A549 (cell line): ENCODE results near the gene DTD1. TPM values are rescaled to one million over a fixed set of nuclear protein-coding genes. Genes with fewer than 3 reads are reported as not detected.

Source experiments
- ATAC-seq, 2 experiments: fragments of 200-7000 bp in 1 of 2; fragments of >200 bp in 1 of 2; cut with Nextera tagmentation in 1 of 2; cut with Tn5 transposase in 1 of 2; 3 replicates each; pipeline versions ENCODE4 v1.8.0 to v1.9.1; 2018 to 2020; ENCODE audit warnings: mild to moderate bottlenecking in 1 of 2, moderate library complexity in 1 of 2
- CTCF ChIA-PET: fragments of 300-600 bp; sonication (Branson Sonifier 250); formaldehyde crosslinking; extraction: SDS; loops from one replicate; lab custom pipeline; 2021; ENCODE audit warnings: antibody characterized with exemption, inconsistent platforms; lab: Yijun Ruan, JAX
- POLR2A ChIA-PET: fragments of 350-600 bp; formaldehyde crosslinking; extraction: SDS; loops from one replicate; lab custom pipeline; 2021; ENCODE audit warnings: antibody characterized with exemption, inconsistent platforms; lab: Yijun Ruan, JAX
- DNase-seq, 2 experiments: peaks; one replicate each; pipeline versions ENCODE4 v3.0.0 to v3.0.0-alpha.2; 2011 to 2016; ENCODE audit warnings: low read depth in 1 of 2, low spot score in 1 of 2
- FAIRE-seq: peaks from 2 replicates; lab custom pipeline; 2011; peaks lifted over from hg19 to GRCh38; lab: Jason Lieb, UNC
- H3K27ac ChIP-seq, 2 experiments: fragments of >200 bp; sonication (Bioruptor Twin); formaldehyde crosslinking; 3 replicates each; pipeline ENCODE4 v1.5.1; 2016 to 2017
- H3K4me1 ChIP-seq: fragments of >200 bp; sonication (Bioruptor Twin); formaldehyde crosslinking; 3 replicates; pipeline ENCODE4 v1.6.1; 2016
- H3K4me2 ChIP-seq: fragments of >200 bp; sonication (Bioruptor Twin); formaldehyde crosslinking; 3 replicates; pipeline ENCODE4 v1.6.1; 2016
- H3K4me3 ChIP-seq: fragments of >200 bp; sonication (Bioruptor Twin); formaldehyde crosslinking; 3 replicates; pipeline ENCODE4 v1.5.1; 2016
- H3K9me3 ChIP-seq: fragments of >200 bp; sonication (Bioruptor Twin); formaldehyde crosslinking; 3 replicates; pipeline ENCODE4 v1.6.1; 2016
- CBX2 ChIP-seq: fragments of 200-600 bp; sonication (generic); IDR thresholded peaks from 2 replicates; pipeline ENCODE4 v1.6.1; 2016; ENCODE audit warnings: low read depth, mild to moderate bottlenecking, borderline replicate concordance
- CBX8 ChIP-seq: fragments of 200-600 bp; sonication (generic); IDR thresholded peaks from 2 replicates; pipeline ENCODE4 v1.6.1; 2016
- CTCF ChIP-seq: fragments of >200 bp; sonication (Bioruptor Twin); formaldehyde crosslinking; IDR thresholded peaks from 3 replicates; pipeline ENCODE4 v1.5.1; 2016
- EHF ChIP-seq: fragments of 250-450 bp; sonication (Bioruptor Pico); IDR thresholded peaks from 2 replicates; pipeline ENCODE4 v1.5.0; 2020; ENCODE audit warnings: mild to moderate bottlenecking
- EP300 ChIP-seq, 2 experiments: fragments of >200 bp; sonication (Bioruptor Twin); formaldehyde crosslinking; IDR thresholded peaks; 2 replicates in 1 of 2; 3 replicates in 1 of 2; pipeline ENCODE4 v1.6.1; 2016 to 2017
- FOXS1 ChIP-seq: fragments of 250-450 bp; sonication (Bioruptor Pico); IDR thresholded peaks from 2 replicates; pipeline ENCODE4 v1.5.0; 2020; ENCODE audit warnings: mild to moderate bottlenecking, moderate library complexity
- HMGXB4 ChIP-seq: fragments of 250-450 bp; sonication (Bioruptor Pico); IDR thresholded peaks from 2 replicates; pipeline ENCODE4 v1.5.0; 2021; ENCODE audit warnings: mild to moderate bottlenecking, moderate library complexity, borderline replicate concordance
- HOXA7 ChIP-seq: fragments of 250-450 bp; sonication (Bioruptor Pico); IDR thresholded peaks from 2 replicates; pipeline ENCODE4 v1.5.0; 2020; ENCODE audit warnings: mild to moderate bottlenecking, moderate library complexity
- HOXB13 ChIP-seq: fragments of 250-450 bp; sonication (Bioruptor Pico); IDR thresholded peaks from 2 replicates; pipeline ENCODE4 v1.5.0; 2020; ENCODE audit warnings: low read depth, mild to moderate bottlenecking, moderate library complexity
- JUN ChIP-seq, 2 experiments: fragments of >200 bp; sonication (Bioruptor Twin); formaldehyde crosslinking; IDR thresholded peaks; 2 replicates in 1 of 2; 3 replicates in 1 of 2; pipeline ENCODE4 v1.6.1; 2016 to 2017
- JUNB ChIP-seq: fragments of >200 bp; sonication (Bioruptor Twin); formaldehyde crosslinking; IDR thresholded peaks from 2 replicates; pipeline ENCODE4 v1.6.1; 2016
- KDM1A ChIP-seq: fragments of 200-600 bp; sonication (generic); IDR thresholded peaks from 2 replicates; pipeline ENCODE4 v1.6.1; 2016; ENCODE audit warnings: low read depth, mild to moderate bottlenecking
- MAZ ChIP-seq: fragments of 150-350 bp; IDR thresholded peaks from 2 replicates; pipeline ENCODE4 v1.6.1; 2014; ENCODE audit warnings: antibody characterized with exemption, low read depth, low read length, borderline replicate concordance
- MYC ChIP-seq: IDR thresholded peaks from 2 replicates; pipeline ENCODE4 v1.6.1; 2012; ENCODE audit warnings: mild to moderate bottlenecking, inconsistent platforms, low read length, improper control_type of control experiment, borderline replicate concordance
- PBX3 ChIP-seq: IDR thresholded peaks from 2 replicates; pipeline ENCODE4 v1.6.1; 2012
- PHF8 ChIP-seq: fragments of 200-600 bp; sonication (generic); IDR thresholded peaks from 2 replicates; pipeline ENCODE4 v1.6.1; 2016; ENCODE audit warnings: low read depth, mild to moderate bottlenecking, antibody characterized with exemption, moderate library complexity, borderline replicate concordance
- RARB ChIP-seq: fragments of 250-450 bp; sonication (Bioruptor Pico); IDR thresholded peaks from 2 replicates; pipeline ENCODE4 v1.8.0; 2021; ENCODE audit warnings: mild to moderate bottlenecking, moderate library complexity
- RCOR1 ChIP-seq: fragments of 150-350 bp; IDR thresholded peaks from 2 replicates; pipeline ENCODE4 v1.6.1; 2014; ENCODE audit warnings: antibody characterized with exemption, low read length, low read depth
- RFX5 ChIP-seq: fragments of 450-650 bp; IDR thresholded peaks from 2 replicates; pipeline ENCODE4 v1.7.1; 2014; ENCODE audit warnings: antibody characterized with exemption, mild to moderate bottlenecking, moderate library complexity
- RNF2 ChIP-seq: fragments of 200-600 bp; sonication (generic); IDR thresholded peaks from 2 replicates; pipeline ENCODE4 v1.6.1; 2016; ENCODE audit warnings: low read depth, mild to moderate bottlenecking, antibody characterized with exemption, moderate library complexity, borderline replicate concordance
- SREBF2 ChIP-seq: fragments of 450-650 bp; IDR thresholded peaks from 2 replicates; pipeline ENCODE4 v1.6.1; 2014; ENCODE audit warnings: mild to moderate bottlenecking, moderate library complexity
- ZC3H11A ChIP-seq: fragments of 450-650 bp; IDR thresholded peaks from 2 replicates; pipeline ENCODE4 v1.6.1; 2014; ENCODE audit warnings: antibody characterized with exemption, mild to moderate bottlenecking
- ZNF302 ChIP-seq: fragments of 250-450 bp; sonication (Bioruptor Pico); IDR thresholded peaks from 2 replicates; pipeline ENCODE4 v1.9.0; 2021; ENCODE audit warnings: inconsistent platforms, mild to moderate bottlenecking, moderate library complexity
- WGBS: methylation state at CpG from one replicate; pipeline ENCODE4 v1.1.6; 2017; ENCODE audit errors: missing lambda C conversion rate; 5-methylcytosine and 5-hydroxymethylcytosine counted together
- polyA plus RNA-seq, 4 experiments: library from polyadenylated mRNA; depleted of rRNA in 3 of 4; stranded (reverse); fragments of >200 nt; fragmentation: RNase III in 1 of 4; extraction: RNeasy Plus Mini Kit Qiagen cat#74134 plus additional on column Dnase treatment in 1 of 4; gene quantifications; 2 replicates in 3 of 4; 3 replicates in 1 of 4; pipeline ENCODE4 v1.2.3, GENCODE V29; 2011 to 2017
- TF ChIP-seq, protein P1 (sequence below): IDR thresholded peaks from 2 replicates; pipeline ENCODE4 v1.6.1; 2012; ENCODE audit warnings: low read depth, borderline replicate concordance

DTD1 gene
- polyA plus RNA-seq, 2 of the 4 experiments (the other 2 are of a cell fraction) = 72.8 to 99.3 TPM

- ChIA-PET CTCF (no interaction called here), POLR2A (no interaction called here)
- no peak overlapping the region for H3K4me2 ChIP-seq
- DNase-seq = no peak
- no peaks in the 10 kb centered on the region for H3K9me3 ChIP-seq
- ATAC-seq = no peak
- no peak for FAIRE-seq
- H3K27ac ChIP-seq = no peak overlapping the region
- TF ChIP-seq EP300 (IDR thresholded peaks at IDR 0.05) (no peak), SREBF2 (no peak), PBX3 (no peak), RCOR1 (no peak), JUN (IDR thresholded peaks at IDR 0.05) (no peak), PHF8 (no peak), ZNF302 (CRISPR knock-in tag) (no peak), JUNB (no peak), CBX8 (no peak), HOXB13 (CRISPR knock-in tag) (no peak), FOXS1 (CRISPR knock-in tag) (no peak), KDM1A (no peak), CTCF (no peak), HOXA7 (CRISPR knock-in tag) (no peak)
- 64% methylated on average over 9 of the region's 9 CpGs for WGBS
- no peak overlapping the region for H3K4me3 ChIP-seq
- H3K4me1 ChIP-seq = no peaks in the 10 kb centered on the region
Measured at GRCh38 chr20:18721551-18722115, 133.8 kb downstream of the DTD1 start.

- CTCF ChIA-PET = no interaction called here
- no peak overlapping the region for H3K27ac ChIP-seq
- 51% methylated on average over 1 of the region's 1 CpG for WGBS
- no peaks in the 10 kb centered on the region for H3K4me1 ChIP-seq
- H3K4me3 ChIP-seq = no peak overlapping the region
- TF ChIP-seq KDM1A = no peak
- no peak for TF ChIP-seq RARB (CRISPR knock-in tag)
- no peak for TF ChIP-seq ZNF302 (CRISPR knock-in tag)
- TF ChIP-seq CBX2 = no peak
- no peak for TF ChIP-seq RNF2
- TF ChIP-seq, protein P1, sequence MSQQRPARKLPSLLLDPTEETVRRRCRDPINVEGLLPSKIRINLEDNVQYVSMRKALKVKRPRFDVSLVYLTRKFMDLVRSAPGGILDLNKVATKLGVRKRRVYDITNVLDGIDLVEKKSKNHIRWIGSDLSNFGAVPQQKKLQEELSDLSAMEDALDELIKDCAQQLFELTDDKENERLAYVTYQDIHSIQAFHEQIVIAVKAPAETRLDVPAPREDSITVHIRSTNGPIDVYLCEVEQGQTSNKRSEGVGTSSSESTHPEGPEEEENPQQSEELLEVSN = no peak
- no peak for TF ChIP-seq MAZ
- TF ChIP-seq EHF (CRISPR knock-in tag) = no peak
- no peak for TF ChIP-seq HOXB13 (CRISPR knock-in tag)
- no peak for TF ChIP-seq HMGXB4
- no peak for TF ChIP-seq MYC
- no peak for TF ChIP-seq RFX5
- TF ChIP-seq ZC3H11A = no peak
- TF ChIP-seq EP300 (IDR thresholded peaks at IDR 0.05) = no peak
- H3K9me3 ChIP-seq = no peaks in the 10 kb centered on the region
- ATAC-seq (no peak), DNase-seq (no peak), FAIRE-seq (no peak)
- no peak overlapping the region for H3K4me2 ChIP-seq
- POLR2A ChIA-PET = no interaction called here
Measured at GRCh38 chr20:18722371-18722770, 134.5 kb downstream of the DTD1 start.
